IMR-90 (cell line): ENCODE results near the gene TUBB2B. TPM values are rescaled to one million over a fixed set of nuclear protein-coding genes. Genes with fewer than 3 reads are reported as not detected.

ENCODE experiments used
- ATAC-seq: fragments of 200-7000 bp; cut with Tn5 transposase; 2 replicates; pipeline ENCODE4 v1.9.1; 2020; ENCODE audit warnings: low read depth, mild to moderate bottlenecking, moderate library complexity
- BruUV-seq: library from RNA; stranded (reverse); fragments of 400-500 nt; replicated peaks from 2 replicates; lab custom pipeline; 2021; lab: Mats Ljungman, UMichigan
- CTCF ChIA-PET: fragments of 300-600 bp; formaldehyde crosslinking; extraction: SDS; loops from one replicate; lab custom pipeline; 2021; ENCODE audit warnings: antibody characterized with exemption; lab: Yijun Ruan, JAX
- POLR2A ChIA-PET: fragments of 300-600 bp; sonication (Branson Sonifier 250); formaldehyde crosslinking; loops from one replicate; lab custom pipeline; 2022; ENCODE audit warnings: antibody characterized with exemption; ENCODE audit not compliant: unreplicated experiment; lab: Charles Lee
- DNase-seq: peaks from one replicate; pipeline ENCODE4 v3.0.0; 2013
- H2AFZ ChIP-seq: replicated peaks from 2 replicates; pipeline ENCODE3; 2013; ENCODE audit warnings: low read length, mild to moderate bottlenecking; ENCODE audit not compliant: poor library complexity
- H2AK5ac ChIP-seq: 2 replicates; pipeline ENCODE4 v1.6.1; 2013; ENCODE audit warnings: low read depth, low read length, inconsistent platforms
- H2AK9ac ChIP-seq: replicated peaks from 2 replicates; pipeline ENCODE3; 2013; ENCODE audit warnings: mild to moderate bottlenecking, low read depth, low read length, moderate library complexity; ENCODE audit not compliant: poor library complexity
- H2BK120ac ChIP-seq: 2 replicates; pipeline ENCODE4 v1.6.1; 2013; ENCODE audit warnings: low read depth, low read length, inconsistent platforms
- H2BK15ac ChIP-seq: 3 replicates; pipeline ENCODE4 v1.6.1; 2013; ENCODE audit warnings: low read depth, low read length, inconsistent platforms
- H2BK20ac ChIP-seq: 2 replicates; pipeline ENCODE4 v1.6.1; 2013; ENCODE audit warnings: low read depth, mild to moderate bottlenecking, inconsistent platforms, low read length, moderate library complexity
- H2BK5ac ChIP-seq: 2 replicates; pipeline ENCODE4 v1.6.1; 2013; ENCODE audit warnings: mild to moderate bottlenecking, low read depth, low read length, inconsistent platforms; ENCODE audit not compliant: poor library complexity, severe bottlenecking
- H3K14ac ChIP-seq: replicated peaks from 2 replicates; pipeline ENCODE4 v1.6.1; 2013; ENCODE audit warnings: low read depth, low read length, inconsistent platforms
- H3K18ac ChIP-seq: 2 replicates; pipeline ENCODE4 v1.6.1; 2013; ENCODE audit warnings: low read depth, low read length, control low read depth
- H3K23ac ChIP-seq: 2 replicates; pipeline ENCODE4 v1.6.1; 2013; ENCODE audit warnings: low read depth, low read length, inconsistent platforms
- H3K27ac ChIP-seq: 2 replicates; pipeline ENCODE4 v1.5.1; 2013; ENCODE audit warnings: mild to moderate bottlenecking, control low read depth, low read length; ENCODE audit not compliant: insufficient read depth
- H3K27me3 ChIP-seq: 2 replicates; pipeline ENCODE4 v1.6.1; 2013; ENCODE audit warnings: low read length; ENCODE audit not compliant: control insufficient read depth, insufficient read depth
- H3K36me3 ChIP-seq: 2 replicates; pipeline ENCODE4 v1.6.1; 2013; ENCODE audit warnings: low read length, mixed read lengths; ENCODE audit not compliant: control insufficient read depth, insufficient read depth
- H3K4ac ChIP-seq: 2 replicates; pipeline ENCODE4 v1.6.1; 2013; ENCODE audit warnings: low read depth, low read length, inconsistent platforms
- H3K4me1 ChIP-seq: 2 replicates; pipeline ENCODE4 v1.6.1; 2013; ENCODE audit warnings: low read length, mixed read lengths; ENCODE audit not compliant: control insufficient read depth, insufficient read depth
- H3K4me2 ChIP-seq: 2 replicates; pipeline ENCODE4 v1.6.1; 2013; ENCODE audit warnings: low read depth, mild to moderate bottlenecking, control low read depth, low read length, moderate library complexity
- H3K4me3 ChIP-seq: 2 replicates; pipeline ENCODE4 v1.5.1; 2013; ENCODE audit warnings: low read depth, mild to moderate bottlenecking, control low read depth, low read length, moderate library complexity; ENCODE audit not compliant: insufficient read depth
- H3K56ac ChIP-seq: 2 replicates; pipeline ENCODE4 v1.6.1; 2013; ENCODE audit warnings: low read length, inconsistent platforms; ENCODE audit not compliant: insufficient read depth; ENCODE audit errors: extremely low read depth
- H3K79me1 ChIP-seq, 2 experiments: 2 replicates each; pipeline ENCODE4 v1.6.1; 2013; ENCODE audit warnings: low read length in 2 of 2, inconsistent platforms in 1 of 2, low read depth in 1 of 2
- H3K9ac ChIP-seq: 2 replicates; pipeline ENCODE4 v1.6.1; 2013; ENCODE audit warnings: low read depth, low read length, control low read depth
- H3K9me1 ChIP-seq: 2 replicates; pipeline ENCODE4 v1.6.1; 2013; ENCODE audit warnings: low read length, inconsistent platforms; ENCODE audit not compliant: insufficient read depth
- H3K9me3 ChIP-seq: 2 replicates; pipeline ENCODE4 v1.6.1; 2013; ENCODE audit warnings: low read length; ENCODE audit not compliant: control insufficient read depth, insufficient read depth
- H4K20me1 ChIP-seq: 2 replicates; pipeline ENCODE4 v1.6.1; 2013; ENCODE audit warnings: low read length, inconsistent platforms; ENCODE audit not compliant: insufficient read depth
- H4K5ac ChIP-seq: 2 replicates; pipeline ENCODE4 v1.6.1; 2013; ENCODE audit warnings: mild to moderate bottlenecking, low read depth, low read length, control low read depth
- H4K8ac ChIP-seq, 2 experiments: 2 replicates each; pipeline ENCODE4 v1.6.1; 2013; ENCODE audit warnings: low read depth in 2 of 2, low read length in 2 of 2, control low read depth in 1 of 2, inconsistent platforms in 1 of 2
- H4K91ac ChIP-seq: 2 replicates; pipeline ENCODE4 v1.6.1; 2013; ENCODE audit warnings: low read depth, low read length, inconsistent platforms; ENCODE audit not compliant: insufficient read depth
- BHLHE40 ChIP-seq: fragments of 150-350 bp; IDR thresholded peaks from 2 replicates; pipeline ENCODE4 v1.6.1; 2016; ENCODE audit warnings: mild to moderate bottlenecking, low read depth, low read length
- CEBPB ChIP-seq: IDR thresholded peaks from 2 replicates; pipeline ENCODE4 v1.6.1; 2012; ENCODE audit warnings: low read depth, low read length, improper control_type of control experiment
- CHD1 ChIP-seq: IDR thresholded peaks from 2 replicates; pipeline ENCODE4 v1.6.1; 2012; ENCODE audit warnings: low read depth, low read length, improper control_type of control experiment
- FOS ChIP-seq: fragments of 150-350 bp; IDR thresholded peaks from 2 replicates; pipeline ENCODE4 v1.6.1; 2016; ENCODE audit warnings: low read depth, low read length
- MAFK ChIP-seq: IDR thresholded peaks from 2 replicates; pipeline ENCODE4 v1.6.1; 2012; ENCODE audit warnings: low read depth, low read length, improper control_type of control experiment
- MAZ ChIP-seq: IDR thresholded peaks from 2 replicates; pipeline ENCODE4 v1.6.1; 2012; ENCODE audit warnings: low read depth, mild to moderate bottlenecking, low read length, improper control_type of control experiment, moderate library complexity, borderline replicate concordance
- MXI1 ChIP-seq: IDR thresholded peaks from 2 replicates; pipeline ENCODE4 v1.6.1; 2012; ENCODE audit warnings: low read depth, mild to moderate bottlenecking, low read length, moderate library complexity, borderline replicate concordance
- NFE2L2 ChIP-seq: fragments of 150-350 bp; IDR thresholded peaks from 2 replicates; pipeline ENCODE4 v1.6.1; 2016; ENCODE audit warnings: low read depth, mild to moderate bottlenecking, low read length
- POLR2A ChIP-seq: IDR thresholded peaks from 2 replicates; pipeline ENCODE4 v1.6.1; 2012; ENCODE audit warnings: mild to moderate bottlenecking, low read depth, low read length
- RAD21 ChIP-seq: IDR thresholded peaks from 2 replicates; pipeline ENCODE4 v1.6.1; 2012; ENCODE audit warnings: low read length, improper control_type of control experiment
- RFX5 ChIP-seq: IDR thresholded peaks from 2 replicates; pipeline ENCODE4 v1.8.0; 2012; ENCODE audit warnings: low read depth, mild to moderate bottlenecking, low read length, moderate library complexity
- SMC3 ChIP-seq: fragments of 150-350 bp; IDR thresholded peaks from 2 replicates; pipeline ENCODE4 v1.6.1; 2016; ENCODE audit warnings: low read depth, mild to moderate bottlenecking, antibody characterized with exemption, low read length, moderate library complexity
- WGBS, 2 experiments: methylation state at CpG; one replicate each; pipeline versions ENCODE4 v1.1.5 to v1.1.7; 2013; ENCODE audit warnings: missing lambda C conversion rate in 2 of 2; ENCODE audit not compliant: insufficient read length in 1 of 2; ENCODE audit errors: extremely low coverage in 2 of 2; 5-methylcytosine and 5-hydroxymethylcytosine counted together
- dilution Hi-C: fragments of 300-500 bp; cut with HindIII; formaldehyde crosslinking; loops from one replicate; pipeline ENCODE4 v1.14.3; 2018; ENCODE audit warnings: low sequenced_read_pairs; ENCODE audit not compliant: unreplicated experiment
- in situ Hi-C: fragments of 300-500 bp; cut with MboI; formaldehyde crosslinking; loops from 3 replicates; pipeline ENCODE4 v1.14.3; 2019; ENCODE audit warnings: low sequenced_read_pairs, inconsistent platforms, mixed read lengths
- intact Hi-C: fragments of 100-400 bp; cut with micrococcal nuclease; formaldehyde crosslinking; loops from 2 replicates; pipeline ENCODE4 v1.10.0; 2022
- polyA plus RNA-seq, 3 experiments: library from polyadenylated mRNA; depleted of rRNA; stranded (reverse); fragments of >200 nt; gene quantifications; 2 replicates each; pipeline ENCODE4 v1.2.3, GENCODE V29; 2012; ENCODE audit warnings: low replicate concordance in 1 of 3
- total RNA-seq: library from RNA; depleted of rRNA; stranded (reverse); fragments of >200 nt; gene quantifications from 2 replicates; pipeline ENCODE4 v1.2.3, GENCODE V29; 2012
- TF ChIP-seq, protein P1 (sequence below): fragments of 150-350 bp; IDR thresholded peaks from 2 replicates; pipeline ENCODE4 v1.6.1; 2016; ENCODE audit warnings: low read depth, mild to moderate bottlenecking, low read length, moderate library complexity, borderline replicate concordance
- TF ChIP-seq, protein P2 (sequence below): conservative IDR thresholded peaks from 2 replicates; pipeline ENCODE4 v1.5.1; 2012; ENCODE audit warnings: mild to moderate bottlenecking, low read depth, low read length, improper control_type of control experiment

The TUBB2B gene
- total and polyA plus RNA-seq, 2 of the 4 experiments (the other 2 are of a cell fraction), result 13.6 to 21.1 TPM

DNA sequence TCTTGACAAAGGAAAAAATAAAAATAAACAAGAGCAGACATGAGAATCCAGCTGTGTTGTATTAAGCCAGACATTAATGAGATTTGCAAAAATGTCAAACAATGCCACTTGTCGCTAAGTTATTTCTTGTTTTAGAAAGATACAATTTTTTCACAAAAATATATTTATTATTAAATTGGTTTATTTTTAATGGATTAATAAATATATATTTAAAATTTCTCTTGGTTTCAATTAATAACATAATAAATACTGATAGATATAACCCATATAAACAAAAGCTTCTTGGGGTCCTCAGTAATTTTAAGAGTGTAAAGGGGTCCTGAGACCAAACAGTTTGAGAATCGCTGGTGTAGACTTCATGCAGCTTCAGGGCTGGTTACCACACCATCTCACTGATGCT lies 26.1 kb downstream of the TUBB2B start:
- no peaks in the 10 kb centered on the region for H4K20me1 ChIP-seq
- H2AK9ac ChIP-seq, result no peak overlapping the region
- no peaks in the 10 kb centered on the region for H3K9me3 ChIP-seq
- H2BK120ac ChIP-seq, result no peak overlapping the region
- H3K56ac ChIP-seq, result no peak overlapping the region
- no peak overlapping the region for H3K9ac ChIP-seq
- no peaks in the 10 kb centered on the region; the same call in none of the 2 replicates for H3K9me1 ChIP-seq
- H3K23ac ChIP-seq, result no peak overlapping the region
- no peak overlapping the region for H2BK20ac ChIP-seq
- ATAC-seq (no peak), DNase-seq (no peak)
- no peak overlapping the region for H3K4me2 ChIP-seq
- H3K18ac ChIP-seq, result no peak overlapping the region
- H3K4ac ChIP-seq, result no peak overlapping the region
- H3K36me3 ChIP-seq, result no peaks in the 10 kb centered on the region
- H3K14ac ChIP-seq, result no peak overlapping the region
- dilution Hi-C loops (no loop called here), in situ Hi-C loops (no loop called here), intact Hi-C loops (no loop called here)
- H3K79me1 ChIP-seq, result no peaks in the 10 kb centered on the region
- CTCF ChIA-PET, result no interaction called here
- H3K27ac ChIP-seq, result no peak overlapping the region
- no peak overlapping the region for H4K8ac ChIP-seq
- no peak overlapping the region for H3K4me3 ChIP-seq
- TF ChIP-seq MAZ (no peak), MXI1 (no peak), CHD1 (no peak), SMC3 (no peak), NFE2L2 (no peak), RAD21 (no peak), CEBPB (no peak), RFX5 (no peak), POLR2A (no peak), FOS (no peak), BHLHE40 (no peak), MAFK (no peak)
- TF ChIP-seq, protein P1, sequence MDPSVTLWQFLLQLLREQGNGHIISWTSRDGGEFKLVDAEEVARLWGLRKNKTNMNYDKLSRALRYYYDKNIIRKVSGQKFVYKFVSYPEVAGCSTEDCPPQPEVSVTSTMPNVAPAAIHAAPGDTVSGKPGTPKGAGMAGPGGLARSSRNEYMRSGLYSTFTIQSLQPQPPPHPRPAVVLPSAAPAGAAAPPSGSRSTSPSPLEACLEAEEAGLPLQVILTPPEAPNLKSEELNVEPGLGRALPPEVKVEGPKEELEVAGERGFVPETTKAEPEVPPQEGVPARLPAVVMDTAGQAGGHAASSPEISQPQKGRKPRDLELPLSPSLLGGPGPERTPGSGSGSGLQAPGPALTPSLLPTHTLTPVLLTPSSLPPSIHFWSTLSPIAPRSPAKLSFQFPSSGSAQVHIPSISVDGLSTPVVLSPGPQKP, result no peak
- TF ChIP-seq, protein P2, sequence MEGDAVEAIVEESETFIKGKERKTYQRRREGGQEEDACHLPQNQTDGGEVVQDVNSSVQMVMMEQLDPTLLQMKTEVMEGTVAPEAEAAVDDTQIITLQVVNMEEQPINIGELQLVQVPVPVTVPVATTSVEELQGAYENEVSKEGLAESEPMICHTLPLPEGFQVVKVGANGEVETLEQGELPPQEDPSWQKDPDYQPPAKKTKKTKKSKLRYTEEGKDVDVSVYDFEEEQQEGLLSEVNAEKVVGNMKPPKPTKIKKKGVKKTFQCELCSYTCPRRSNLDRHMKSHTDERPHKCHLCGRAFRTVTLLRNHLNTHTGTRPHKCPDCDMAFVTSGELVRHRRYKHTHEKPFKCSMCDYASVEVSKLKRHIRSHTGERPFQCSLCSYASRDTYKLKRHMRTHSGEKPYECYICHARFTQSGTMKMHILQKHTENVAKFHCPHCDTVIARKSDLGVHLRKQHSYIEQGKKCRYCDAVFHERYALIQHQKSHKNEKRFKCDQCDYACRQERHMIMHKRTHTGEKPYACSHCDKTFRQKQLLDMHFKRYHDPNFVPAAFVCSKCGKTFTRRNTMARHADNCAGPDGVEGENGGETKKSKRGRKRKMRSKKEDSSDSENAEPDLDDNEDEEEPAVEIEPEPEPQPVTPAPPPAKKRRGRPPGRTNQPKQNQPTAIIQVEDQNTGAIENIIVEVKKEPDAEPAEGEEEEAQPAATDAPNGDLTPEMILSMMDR, result no peak
- no peak overlapping the region for H2BK15ac ChIP-seq
- H2AFZ ChIP-seq, result peak overlapping the region; percentile 18
- H3K4me1 ChIP-seq, result peaks cover 4% of the 10 kb centered on the region; the same call in 1 of the 2 replicates
- no peak overlapping the region for H4K91ac ChIP-seq
- BruUV-seq, result no TSS peak
- WGBS, 2 experiments, result no CpG with 5 or more reads among the region's 2 CpGs
- peaks cover 4% of the 10 kb centered on the region; the same call in 1 of the 2 replicates for H3K27me3 ChIP-seq
- H2AK5ac ChIP-seq, result no peak overlapping the region
- H2BK5ac ChIP-seq, result no peak overlapping the region
- H4K5ac ChIP-seq, result no peak overlapping the region
- POLR2A ChIA-PET, result no interaction called here
